NCI-H510A treated with DMSO at 0.1 percent for 48 hours (cell line): ENCODE data around the gene NF1.
"Not testable (repeated sequence)": the region's sequence is repeated elsewhere in the genome, so short reads cannot be mapped to it uniquely, and the experiment has no call there.

Source experiments
- DNase-seq: peaks from one replicate; lab custom pipeline; 2025; lab: John Stamatoyannopoulos, UW

Gene NF1

GRCh38 chr17:31130286-31131224 is 35.8 kb downstream of the NF1 start:
- no peak for DNase-seq

GRCh38 chr17:31131299-31131698 is 36.5 kb downstream of the NF1 start:
- no peak for DNase-seq

GRCh38 chr17:31132977-31133376 is 38.2 kb downstream of the NF1 start:
- no peak for DNase-seq

GRCh38 chr17:31134576-31134975 is 39.8 kb downstream of the NF1 start:
- DNase-seq, result no peak

- DNase-seq, result no peak
Measured at GRCh38 chr17:31136319-31136718, 41.5 kb downstream of the NF1 start.

- no peak for DNase-seq
Measured at GRCh38 chr17:31140111-31140510, 45.3 kb downstream of the NF1 start.

- DNase-seq, result no peak
Measured at GRCh38 chr17:31144428-31144827, 49.7 kb downstream of the NF1 start.

- DNase-seq, result no peak
Measured at GRCh38 chr17:31144836-31145235, 50.1 kb downstream of the NF1 start.

- DNase-seq, result no peak
Measured at GRCh38 chr17:31147507-31148202, 52.9 kb downstream of the NF1 start.

GRCh38 chr17:31148205-31148604 is 53.4 kb downstream of the NF1 start:
- DNase-seq, result no peak

- DNase-seq, result no peak
Measured at GRCh38 chr17:31152271-31152670, 57.5 kb downstream of the NF1 start.

GRCh38 chr17:31155208-31155810 is 60.5 kb downstream of the NF1 start:
- no peak for DNase-seq

- no peak for DNase-seq
Measured at GRCh38 chr17:31156326-31156725, 61.5 kb downstream of the NF1 start.

- not testable (repeated sequence) for DNase-seq
Measured at GRCh38 chr17:31156864-31157263, 62.1 kb downstream of the NF1 start.

GRCh38 chr17:31158746-31159377 is 64.1 kb downstream of the NF1 start:
- DNase-seq, result no peak

- no peak for DNase-seq
Measured at GRCh38 chr17:31163091-31163781, 68.5 kb downstream of the NF1 start.

GRCh38 chr17:31167111-31167510 is 72.3 kb downstream of the NF1 start:
- DNase-seq, result no peak

GRCh38 chr17:31171701-31172100 is 76.9 kb downstream of the NF1 start:
- DNase-seq, result no peak

- DNase-seq, result no peak
Measured at GRCh38 chr17:31172388-31172787, 77.6 kb downstream of the NF1 start.

GRCh38 chr17:31174215-31174614 is 79.4 kb downstream of the NF1 start:
- DNase-seq, result no peak

- no peak for DNase-seq
Measured at GRCh38 chr17:31175237-31175636, 80.5 kb downstream of the NF1 start.

GRCh38 chr17:31176143-31176542 is 81.4 kb downstream of the NF1 start:
- DNase-seq, result not testable (repeated sequence)
